Thyroid gland (tissue), 4 donors: Measurements from ENCODE around the gene VPS72.

ENCODE experiments used
- CTCF ChIP-seq, 6 experiments: fragments of 200-600 bp in 3 of 6; fragments of 450-650 bp in 3 of 6; sonication (generic) in 3 of 6; IDR thresholded peaks; one replicate each; pipeline ENCODE4 v1.5.1; 2016 to 2019; ENCODE audit warnings: antibody characterized with exemption in 6 of 6, mild to moderate bottlenecking in 2 of 6, inconsistent platforms in 1 of 6, moderate library complexity in 1 of 6
- POLR2A ChIP-seq, 2 donors: fragments of 450-650 bp; IDR thresholded peaks; one replicate each; pipeline ENCODE4 v1.6.1; 2017; ENCODE audit warnings: antibody characterized with exemption in 2 of 2, mild to moderate bottlenecking in 2 of 2, moderate library complexity in 1 of 2

GRCh38 chr1:151134991-151135390 lies 55.0 kb downstream of the VPS72 start:
- TF ChIP-seq CTCF (IDR thresholded peaks at IDR 0.05): no peak
- no peak for TF ChIP-seq POLR2A (IDR thresholded peaks at IDR 0.05)
